ENCODE data around the gene CDC45. TPM values are rescaled to one million over a fixed set of nuclear protein-coding genes. Genes with fewer than 3 reads are reported as not detected.
A peak's percentile ranks its signal among the peaks of the same experiment; 100 is the strongest.

Gene CDC45
- total and polyA plus RNA-seq, 2 of the 13 experiments (the other 11 are each of a cell fraction or from before 2014, with no cell fraction given): 14.4 to 36.3 TPM

DNA sequence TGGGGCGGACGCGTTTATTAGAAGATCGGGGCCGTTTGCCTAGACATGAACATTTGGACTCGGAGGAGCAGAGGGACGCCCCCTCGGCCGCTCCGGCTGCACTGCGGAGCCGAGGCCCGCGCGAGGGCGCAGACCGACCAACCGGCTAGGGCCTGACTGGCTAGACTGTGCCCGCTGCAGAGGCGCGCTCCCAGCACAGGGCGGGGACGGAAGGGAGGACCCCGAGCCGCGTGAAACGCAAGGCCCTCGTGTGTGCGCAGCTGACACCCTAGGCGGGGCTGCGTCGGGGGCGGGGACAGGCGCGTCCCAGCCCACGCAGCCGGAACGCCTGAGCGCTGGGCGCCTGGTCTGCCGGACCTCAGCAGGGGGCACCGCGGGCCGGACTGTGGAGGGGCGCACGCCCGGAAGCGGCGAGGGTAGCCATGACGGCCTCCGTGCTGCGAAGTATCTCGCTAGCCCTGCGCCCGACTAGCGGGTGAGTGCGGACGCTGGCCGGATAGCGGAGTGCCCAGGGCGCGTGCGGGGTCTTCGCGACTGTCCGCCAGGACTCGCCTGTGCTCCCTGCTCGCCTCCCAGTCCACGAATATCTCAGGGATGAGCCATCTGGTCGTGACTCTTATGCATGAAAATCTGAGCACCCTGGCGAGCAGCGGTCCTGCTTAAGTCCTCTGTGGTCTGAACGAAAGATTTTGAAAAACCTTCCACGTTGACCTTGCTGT, 47.4 kb upstream of the CDC45 start, which contains the start of gene MRPL40 (continued):
- TF ChIP-seq, protein P1, sequence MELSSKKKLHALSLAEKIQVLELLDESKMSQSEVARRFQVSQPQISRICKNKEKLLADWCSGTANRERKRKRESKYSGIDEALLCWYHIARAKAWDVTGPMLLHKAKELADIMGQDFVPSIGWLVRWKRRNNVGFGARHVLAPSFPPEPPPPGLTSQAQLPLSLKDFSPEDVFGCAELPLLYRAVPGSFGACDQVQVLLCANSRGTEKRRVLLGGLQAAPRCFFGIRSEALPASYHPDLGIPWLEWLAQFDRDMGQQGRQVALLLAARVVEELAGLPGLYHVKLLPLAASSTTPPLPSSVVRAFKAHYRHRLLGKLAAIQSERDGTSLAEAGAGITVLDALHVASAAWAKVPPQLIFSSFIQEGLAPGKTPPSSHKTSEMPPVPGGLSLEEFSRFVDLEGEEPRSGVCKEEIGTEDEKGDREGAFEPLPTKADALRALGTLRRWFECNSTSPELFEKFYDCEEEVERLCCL (CRISPR knock-in tag; IDR thresholded peaks at IDR 0.05; ENCODE audit: borderline replicate concordance): peak; percentile 51; the same call in 1 of the 2 replicates
- peak; percentile 84 for TF ChIP-seq ZNF678 (CRISPR knock-in tag; IDR thresholded peaks at IDR 0.05)
- peak; percentile 100 for TF ChIP-seq ZNF788 (CRISPR knock-in tag; IDR thresholded peaks at IDR 0.05; ENCODE audit: borderline replicate concordance)
- peak; percentile 94; the same call in 1 of the 2 replicates for TF ChIP-seq STAT5B (CRISPR knock-in tag; IDR thresholded peaks at IDR 0.05)
- TF ChIP-seq, protein P2, sequence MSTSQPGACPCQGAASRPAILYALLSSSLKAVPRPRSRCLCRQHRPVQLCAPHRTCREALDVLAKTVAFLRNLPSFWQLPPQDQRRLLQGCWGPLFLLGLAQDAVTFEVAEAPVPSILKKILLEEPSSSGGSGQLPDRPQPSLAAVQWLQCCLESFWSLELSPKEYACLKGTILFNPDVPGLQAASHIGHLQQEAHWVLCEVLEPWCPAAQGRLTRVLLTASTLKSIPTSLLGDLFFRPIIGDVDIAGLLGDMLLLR (CRISPR knock-in tag; IDR thresholded peaks at IDR 0.05): peak; percentile 97
- peak; percentile 93 for TF ChIP-seq RXRA (CRISPR knock-in tag; IDR thresholded peaks at IDR 0.05)
- TF ChIP-seq ZBTB3 (CRISPR knock-in tag; IDR thresholded peaks at IDR 0.05; ENCODE audit: borderline replicate concordance, low read depth): peak; percentile 78; the same call in 1 of the 2 replicates
- TF ChIP-seq, protein P3, sequence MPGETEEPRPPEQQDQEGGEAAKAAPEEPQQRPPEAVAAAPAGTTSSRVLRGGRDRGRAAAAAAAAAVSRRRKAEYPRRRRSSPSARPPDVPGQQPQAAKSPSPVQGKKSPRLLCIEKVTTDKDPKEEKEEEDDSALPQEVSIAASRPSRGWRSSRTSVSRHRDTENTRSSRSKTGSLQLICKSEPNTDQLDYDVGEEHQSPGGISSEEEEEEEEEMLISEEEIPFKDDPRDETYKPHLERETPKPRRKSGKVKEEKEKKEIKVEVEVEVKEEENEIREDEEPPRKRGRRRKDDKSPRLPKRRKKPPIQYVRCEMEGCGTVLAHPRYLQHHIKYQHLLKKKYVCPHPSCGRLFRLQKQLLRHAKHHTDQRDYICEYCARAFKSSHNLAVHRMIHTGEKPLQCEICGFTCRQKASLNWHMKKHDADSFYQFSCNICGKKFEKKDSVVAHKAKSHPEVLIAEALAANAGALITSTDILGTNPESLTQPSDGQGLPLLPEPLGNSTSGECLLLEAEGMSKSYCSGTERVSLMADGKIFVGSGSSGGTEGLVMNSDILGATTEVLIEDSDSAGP (CRISPR knock-in tag; IDR thresholded peaks at IDR 0.05; ENCODE audit: borderline replicate concordance): peak; percentile 97
- peak; percentile 92; the same call in 2 of the 3 replicates for TF ChIP-seq MXI1 (IDR thresholded peaks at IDR 0.05; ENCODE audit: borderline replicate concordance, low read depth, low read length)
- peak; percentile 73 for TF ChIP-seq SOX5 (CRISPR knock-in tag; IDR thresholded peaks at IDR 0.05; ENCODE audit: borderline replicate concordance)
- peak; percentile 40 for TF ChIP-seq SRSF4 (IDR thresholded peaks at IDR 0.05; ENCODE audit: low read depth, low read length, poor library complexity, severe bottlenecking)
- peak; percentile 42; the same call in 1 of the 2 replicates for TF ChIP-seq ZBTB42 (CRISPR knock-in tag; IDR thresholded peaks at IDR 0.05)
- TF ChIP-seq, protein P4, sequence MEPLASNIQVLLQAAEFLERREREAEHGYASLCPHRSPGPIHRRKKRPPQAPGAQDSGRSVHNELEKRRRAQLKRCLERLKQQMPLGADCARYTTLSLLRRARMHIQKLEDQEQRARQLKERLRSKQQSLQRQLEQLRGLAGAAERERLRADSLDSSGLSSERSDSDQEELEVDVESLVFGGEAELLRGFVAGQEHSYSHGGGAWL (CRISPR knock-in tag; IDR thresholded peaks at IDR 0.05): peak; percentile 85
- peak; percentile 98 for TF ChIP-seq GABPB1 (CRISPR knock-in tag; IDR thresholded peaks at IDR 0.05)
- no peak; the same call in 1 of the 2 replicates for TF ChIP-seq PPARG (CRISPR knock-in tag; conservative IDR thresholded peaks at IDR 0.05)
- TF ChIP-seq ZNF761 (CRISPR knock-in tag; conservative IDR thresholded peaks at IDR 0.05): peak; percentile 81; the same call in 1 of the 2 replicates
- peak; percentile 97 for TF ChIP-seq ZNF747 (CRISPR knock-in tag; IDR thresholded peaks at IDR 0.05; ENCODE audit: borderline replicate concordance)
- TF ChIP-seq, protein P5, sequence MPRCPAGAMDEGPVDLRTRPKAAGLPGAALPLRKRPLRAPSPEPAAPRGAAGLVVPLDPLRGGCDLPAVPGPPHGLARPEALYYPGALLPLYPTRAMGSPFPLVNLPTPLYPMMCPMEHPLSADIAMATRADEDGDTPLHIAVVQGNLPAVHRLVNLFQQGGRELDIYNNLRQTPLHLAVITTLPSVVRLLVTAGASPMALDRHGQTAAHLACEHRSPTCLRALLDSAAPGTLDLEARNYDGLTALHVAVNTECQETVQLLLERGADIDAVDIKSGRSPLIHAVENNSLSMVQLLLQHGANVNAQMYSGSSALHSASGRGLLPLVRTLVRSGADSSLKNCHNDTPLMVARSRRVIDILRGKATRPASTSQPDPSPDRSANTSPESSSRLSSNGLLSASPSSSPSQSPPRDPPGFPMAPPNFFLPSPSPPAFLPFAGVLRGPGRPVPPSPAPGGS (CRISPR knock-in tag; IDR thresholded peaks at IDR 0.05): peak; percentile 92
- peak; percentile 91 for TF ChIP-seq FOXA3 (CRISPR knock-in tag; IDR thresholded peaks at IDR 0.05)
- no peak for TF ChIP-seq ATRX (CRISPR knock-in tag; IDR thresholded peaks at IDR 0.05; ENCODE audit: borderline replicate concordance)
- TF ChIP-seq ZNF430 (CRISPR knock-in tag; IDR thresholded peaks at IDR 0.05): peak; percentile 83
- TF ChIP-seq TCF12 (IDR thresholded peaks at IDR 0.05): no peak
- peak; percentile 93; the same call in 1 of the 2 replicates for TF ChIP-seq TCF12 (CRISPR knock-in tag; IDR thresholded peaks at IDR 0.05)
- TF ChIP-seq, protein P6, sequence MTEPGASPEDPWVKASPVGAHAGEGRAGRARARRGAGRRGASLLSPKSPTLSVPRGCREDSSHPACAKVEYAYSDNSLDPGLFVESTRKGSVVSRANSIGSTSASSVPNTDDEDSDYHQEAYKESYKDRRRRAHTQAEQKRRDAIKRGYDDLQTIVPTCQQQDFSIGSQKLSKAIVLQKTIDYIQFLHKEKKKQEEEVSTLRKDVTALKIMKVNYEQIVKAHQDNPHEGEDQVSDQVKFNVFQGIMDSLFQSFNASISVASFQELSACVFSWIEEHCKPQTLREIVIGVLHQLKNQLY (CRISPR knock-in tag; IDR thresholded peaks at IDR 0.05): peak; percentile 88

Data from HepG2 (cell line).